Kidney (tissue), 14 donors: ENCODE results near the gene GDI1. TPM values are rescaled to one million over a fixed set of nuclear protein-coding genes. Genes with fewer than 3 reads are reported as not detected.
"Not testable (repeated sequence)": the region's sequence is repeated elsewhere in the genome, so short reads cannot be mapped to it uniquely, and the experiment has no call there.

Source experiments
- DNase-seq, 5 donors: peaks; one replicate each; pipeline ENCODE4 v3.0.0-alpha.2; 2013 to 2020
- FAIRE-seq: peaks from 2 replicates; lab custom pipeline; 2012; peaks lifted over from hg19 to GRCh38; lab: Jason Lieb, UNC
- H3K27ac ChIP-seq, 2 donors: one replicate each; pipeline ENCODE4 v1.7.0; 2013; ENCODE audit warnings: low read depth in 2 of 2, low read length in 2 of 2, inconsistent platforms in 1 of 2
- H3K27me3 ChIP-seq: one replicate; pipeline ENCODE4 v1.7.1; 2013; ENCODE audit warnings: low read length, inconsistent platforms; ENCODE audit not compliant: control insufficient read depth, insufficient read depth
- H3K36me3 ChIP-seq, 3 donors: one replicate each; pipeline versions ENCODE4 v1.7.0 to v1.7.1; 2013; ENCODE audit warnings: low read length in 3 of 3, control low read depth in 1 of 3, inconsistent platforms in 1 of 3; ENCODE audit not compliant: insufficient read depth in 3 of 3, control insufficient read depth in 2 of 3
- H3K4me1 ChIP-seq, 3 donors: one replicate each; pipeline versions ENCODE4 v1.7.0 to v1.7.1; 2013; ENCODE audit warnings: low read length in 3 of 3, inconsistent platforms in 1 of 3, low read depth in 1 of 3; ENCODE audit not compliant: control insufficient read depth in 2 of 3, insufficient read depth in 2 of 3
- H3K4me3 ChIP-seq, 3 donors: one replicate each; pipeline versions ENCODE4 v1.7.0 to v1.8.1; 2013; ENCODE audit warnings: low read length in 3 of 3, control low read depth in 1 of 3, inconsistent platforms in 1 of 3
- H3K9ac ChIP-seq, 3 donors: one replicate each; pipeline versions ENCODE4 v1.7.0 to v1.7.1; 2013; ENCODE audit warnings: low read length in 3 of 3, control low read depth in 1 of 3, inconsistent platforms in 1 of 3
- H3K9me3 ChIP-seq, 3 donors: one replicate each; pipeline versions ENCODE4 v1.7.0 to v1.7.1; 2013; ENCODE audit warnings: low read length in 3 of 3, control low read depth in 1 of 3, inconsistent platforms in 1 of 3; ENCODE audit not compliant: control insufficient read depth in 2 of 3, insufficient read depth in 1 of 3
- intact Hi-C: fragments of 100-400 bp; cut with DNase I; formaldehyde crosslinking; loops from one replicate; pipeline ENCODE4 v1.11.1; 2022
- polyA plus RNA-seq: library from polyadenylated mRNA; stranded (reverse); fragments of 350-450 nt; fragmentation: Illumina TruSeq; extraction: RNeasy Lipid Tissue Mini Kit (QIAGEN cat#74804); gene quantifications from one replicate; pipeline ENCODE4 v1.2.3, GENCODE V29; 2014; ENCODE audit warnings: low read depth, low replicate concordance; ENCODE audit not compliant: insufficient read depth
- total RNA-seq: library from RNA; stranded (reverse); fragmentation: NEBNext Ultra II Directional; extraction: Animal tissue kit (Norgen Biotek cat#: 25700); gene quantifications from one replicate; pipeline ENCODE4 v1.2.1, GENCODE V29; 2021
- TF ChIP-seq, protein P1 (sequence below): IDR thresholded peaks from 3 replicates; pipeline ENCODE4 v1.5.1; 2012; ENCODE audit warnings: mild to moderate bottlenecking, moderate library complexity, borderline replicate concordance; ENCODE audit not compliant: insufficient read depth; ENCODE audit errors: extremely low read depth
- donor health status: control.
- donor health status: control.
- donor health status: control.
- donor health status: control.
- donor health status: control.
- donor health status: DM: yes; HTN: yes; CAD: no.
- donor health status: Normal renal cell carcinoma (clear cell type).

GDI1 gene
- total and polyA plus RNA-seq, 2 donors from 2014 or later, result 92.5 to 116 TPM

DNA sequence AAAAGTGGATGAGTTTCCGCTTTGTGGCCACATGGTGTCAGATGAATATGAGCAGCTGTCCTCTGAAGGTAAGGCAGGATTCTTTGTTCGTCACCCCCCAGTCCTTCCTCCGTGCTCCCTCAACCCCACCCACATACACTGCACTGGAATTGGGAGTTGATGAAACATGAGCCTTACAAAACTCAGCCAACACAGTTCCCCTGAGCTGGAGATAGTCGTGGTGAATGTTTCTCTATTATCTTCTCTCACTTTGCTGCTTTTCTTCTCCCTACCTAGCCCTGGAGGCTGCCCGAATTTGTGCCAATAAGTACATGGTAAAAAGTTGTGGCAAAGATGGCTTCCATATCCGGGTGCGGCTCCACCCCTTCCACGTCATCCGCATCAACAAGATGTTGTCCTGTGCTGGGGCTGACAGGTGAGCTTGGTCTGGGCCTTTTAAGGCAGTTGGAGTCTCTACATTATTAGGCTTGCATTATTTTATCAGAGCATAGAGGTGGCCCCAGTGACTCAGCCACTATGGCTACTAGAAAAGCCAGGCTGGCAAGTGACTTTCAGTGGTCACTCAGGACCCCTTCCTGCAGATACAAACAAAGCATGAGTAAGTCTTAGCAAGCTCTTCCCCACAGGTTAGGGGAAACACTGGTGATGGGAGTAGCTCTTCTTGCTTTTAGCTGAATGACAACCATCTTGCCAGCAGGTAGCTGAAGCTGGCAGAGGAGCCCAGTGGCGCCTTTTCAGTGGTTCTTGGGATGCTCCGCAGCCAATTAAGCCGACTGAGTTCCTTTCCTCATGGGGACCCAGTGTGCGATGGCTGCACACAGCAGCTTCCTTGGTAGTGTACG, 37.2 kb upstream of the GDI1 start:
- H3K9ac ChIP-seq, result peak overlapping the region; percentile 22 to 99 (median 24)
- no peaks in the 10 kb centered on the region for H3K27me3 ChIP-seq
- TF ChIP-seq, protein P1, sequence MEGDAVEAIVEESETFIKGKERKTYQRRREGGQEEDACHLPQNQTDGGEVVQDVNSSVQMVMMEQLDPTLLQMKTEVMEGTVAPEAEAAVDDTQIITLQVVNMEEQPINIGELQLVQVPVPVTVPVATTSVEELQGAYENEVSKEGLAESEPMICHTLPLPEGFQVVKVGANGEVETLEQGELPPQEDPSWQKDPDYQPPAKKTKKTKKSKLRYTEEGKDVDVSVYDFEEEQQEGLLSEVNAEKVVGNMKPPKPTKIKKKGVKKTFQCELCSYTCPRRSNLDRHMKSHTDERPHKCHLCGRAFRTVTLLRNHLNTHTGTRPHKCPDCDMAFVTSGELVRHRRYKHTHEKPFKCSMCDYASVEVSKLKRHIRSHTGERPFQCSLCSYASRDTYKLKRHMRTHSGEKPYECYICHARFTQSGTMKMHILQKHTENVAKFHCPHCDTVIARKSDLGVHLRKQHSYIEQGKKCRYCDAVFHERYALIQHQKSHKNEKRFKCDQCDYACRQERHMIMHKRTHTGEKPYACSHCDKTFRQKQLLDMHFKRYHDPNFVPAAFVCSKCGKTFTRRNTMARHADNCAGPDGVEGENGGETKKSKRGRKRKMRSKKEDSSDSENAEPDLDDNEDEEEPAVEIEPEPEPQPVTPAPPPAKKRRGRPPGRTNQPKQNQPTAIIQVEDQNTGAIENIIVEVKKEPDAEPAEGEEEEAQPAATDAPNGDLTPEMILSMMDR, result no peak
- H3K4me3 ChIP-seq, result peak overlapping the region; percentile 90 to 93 (median 92)
- intact Hi-C loops, result no loop called here
- H3K27ac ChIP-seq, result no peak overlapping the region
- no peaks in the 10 kb centered on the region for H3K9me3 ChIP-seq
- no peak for FAIRE-seq
- H3K4me1 ChIP-seq, result peaks cover 0 to 21% (median 7%) of the 10 kb centered on the region in 3 donors
- H3K36me3 ChIP-seq, result peaks cover 2 to 15% (median 8%) of the 10 kb centered on the region in 3 donors
- DNase-seq, result no peak

- DNase-seq, intact Hi-C loops, H3K9ac ChIP-seq, H3K27me3 ChIP-seq, H3K27ac ChIP-seq, FAIRE-seq, H3K9me3 ChIP-seq: not testable (repeated sequence)
- H3K4me3 ChIP-seq, result peak overlapping the region in 1 of 3 donors; percentile 93
- peaks cover 2 to 15% (median 8%) of the 10 kb centered on the region in 3 donors for H3K36me3 ChIP-seq
- peaks cover 0 to 21% (median 7%) of the 10 kb centered on the region in 3 donors for H3K4me1 ChIP-seq
Observed at GRCh38 chrX:154400369-154400817, 36.6 kb upstream of the GDI1 start.

GRCh38 chrX:154401045-154401799, 35.7 kb upstream of the GDI1 start:
- TF ChIP-seq, protein P1, result no peak
- FAIRE-seq (no peak), DNase-seq (no peak)
- Histone ChIP-seq H3K27ac (no peak overlapping the region), H3K36me3 (peaks cover 2 to 15% (median 8%) of the 10 kb centered on the region in 3 donors), H3K4me3 (no peak overlapping the region), H3K27me3 (no peaks in the 10 kb centered on the region), H3K9ac (no peak overlapping the region), H3K4me1 (peaks cover 0 to 21% (median 7%) of the 10 kb centered on the region in 3 donors), H3K9me3 (no peaks in the 10 kb centered on the region)
- intact Hi-C loops, result no loop called here
